IMR-90 (cell line): ENCODE data around the gene PJA1.

Experiments
- BHLHE40 ChIP-seq: fragments of 150-350 bp; IDR thresholded peaks from 2 replicates; pipeline ENCODE4 v1.6.1; 2016; ENCODE audit warnings: mild to moderate bottlenecking, low read depth, low read length
- CTCF ChIP-seq: conservative IDR thresholded peaks from 2 replicates; pipeline ENCODE4 v1.5.1; 2012; ENCODE audit warnings: mild to moderate bottlenecking, low read depth, low read length, improper control_type of control experiment
- FOS ChIP-seq: fragments of 150-350 bp; IDR thresholded peaks from 2 replicates; pipeline ENCODE4 v1.6.1; 2016; ENCODE audit warnings: low read depth, low read length
- MAFK ChIP-seq: IDR thresholded peaks from 2 replicates; pipeline ENCODE4 v1.6.1; 2012; ENCODE audit warnings: low read depth, low read length, improper control_type of control experiment
- RFX5 ChIP-seq: IDR thresholded peaks from 2 replicates; pipeline ENCODE4 v1.8.0; 2012; ENCODE audit warnings: low read depth, mild to moderate bottlenecking, low read length, moderate library complexity
- SMC3 ChIP-seq: fragments of 150-350 bp; IDR thresholded peaks from 2 replicates; pipeline ENCODE4 v1.6.1; 2016; ENCODE audit warnings: low read depth, mild to moderate bottlenecking, antibody characterized with exemption, low read length, moderate library complexity

- no peak for TF ChIP-seq CTCF
- no peak for TF ChIP-seq MAFK
- no peak for TF ChIP-seq BHLHE40
- no peak for TF ChIP-seq FOS
- TF ChIP-seq RFX5, result no peak
- no peak for TF ChIP-seq SMC3
Observed at GRCh38 chrX:69146739-69147138, 18.5 kb downstream of the PJA1 start.
